Measurements from ENCODE around the gene ZNF804B.
"Not testable (repeated sequence)": the region's sequence is repeated elsewhere in the genome, so short reads cannot be mapped to it uniquely, and the experiment has no call there.

Gene ZNF804B

GRCh38 chr7:89085580-89085979, 326.1 kb downstream of the ZNF804B start:
- DNase-seq (ENCODE audit: low read depth in 2 of 2), result no peak

GRCh38 chr7:89091550-89091949, 332.1 kb downstream of the ZNF804B start:
- DNase-seq (ENCODE audit: low read depth in 2 of 2), result no peak

- DNase-seq (ENCODE audit: low read depth in 2 of 2), result no peak
These were observed 334.8 kb downstream of the ZNF804B start for GRCh38 chr7:89094269-89094668.

- no peak for DNase-seq (ENCODE audit: low read depth in 2 of 2)
These were observed 344.1 kb downstream of the ZNF804B start for GRCh38 chr7:89103564-89103963.

- DNase-seq (ENCODE audit: low read depth in 2 of 2), result no peak
These were observed 345.5 kb downstream of the ZNF804B start for GRCh38 chr7:89104748-89105685.

- no peak for DNase-seq (ENCODE audit: low read depth in 2 of 2)
These were observed 364.4 kb downstream of the ZNF804B start for GRCh38 chr7:89123871-89124270.

- DNase-seq (ENCODE audit: low read depth in 2 of 2), result no peak
These were observed 370.3 kb downstream of the ZNF804B start for GRCh38 chr7:89129600-89130375.

GRCh38 chr7:89133357-89133756, 373.9 kb downstream of the ZNF804B start:
- DNase-seq (ENCODE audit: low read depth in 2 of 2), result no peak

- DNase-seq (ENCODE audit: low read depth in 2 of 2), result no peak
These were observed 374.3 kb downstream of the ZNF804B start for GRCh38 chr7:89133819-89134218.

GRCh38 chr7:89145801-89146200, 386.3 kb downstream of the ZNF804B start:
- no peak for DNase-seq (ENCODE audit: low read depth in 2 of 2)

- no peak for DNase-seq (ENCODE audit: low read depth in 2 of 2)
These were observed 400.6 kb downstream of the ZNF804B start for GRCh38 chr7:89160107-89160506.

- no peak for DNase-seq (ENCODE audit: low read depth in 2 of 2)
These were observed 405.9 kb downstream of the ZNF804B start for GRCh38 chr7:89165421-89165820.

- DNase-seq (ENCODE audit: low read depth in 2 of 2), result no peak
These were observed 411.1 kb downstream of the ZNF804B start for GRCh38 chr7:89170628-89171027.

- no peak for DNase-seq (ENCODE audit: low read depth in 2 of 2)
These were observed 422.6 kb downstream of the ZNF804B start for GRCh38 chr7:89182116-89182515.

- DNase-seq (ENCODE audit: low read depth in 2 of 2), result no peak
These were observed 424.2 kb downstream of the ZNF804B start for GRCh38 chr7:89183712-89184111.

GRCh38 chr7:89200758-89201157, 441.3 kb downstream of the ZNF804B start:
- DNase-seq (ENCODE audit: low read depth in 2 of 2), result no peak

- no peak for DNase-seq (ENCODE audit: low read depth in 2 of 2)
These were observed 464.4 kb downstream of the ZNF804B start for GRCh38 chr7:89223900-89224395.

- not testable (repeated sequence) for DNase-seq (ENCODE audit: low read depth in 2 of 2)
These were observed 469.2 kb downstream of the ZNF804B start for GRCh38 chr7:89228688-89229171.

- no peak for DNase-seq (ENCODE audit: low read depth in 2 of 2)
These were observed 478.7 kb downstream of the ZNF804B start for GRCh38 chr7:89238156-89238555.

- no peak for DNase-seq (ENCODE audit: low read depth in 2 of 2)
These were observed 486.7 kb downstream of the ZNF804B start for GRCh38 chr7:89246196-89246595.

- no peak for DNase-seq (ENCODE audit: low read depth in 2 of 2)
These were observed 487.7 kb downstream of the ZNF804B start for GRCh38 chr7:89247207-89247606.

- DNase-seq (ENCODE audit: low read depth in 2 of 2), result no peak
These were observed 499.6 kb downstream of the ZNF804B start for GRCh38 chr7:89259085-89259484.
